Measurements from ENCODE around the gene GUCD1. TPM values are rescaled to one million over a fixed set of nuclear protein-coding genes. Genes with fewer than 3 reads are reported as not detected.
A peak's percentile ranks its signal among the peaks of the same experiment; 100 is the strongest.

Gene GUCD1
- total RNA-seq, 1 donor from 2014 or later = 171 TPM

GRCh38 chr22:24529898-24530297 is 25.0 kb downstream of the GUCD1 start:
- no peak for DNase-seq (ENCODE audit: low read depth in 2 of 2)

- DNase-seq (ENCODE audit: low read depth in 2 of 2) = no peak
These were observed 28.7 kb downstream of the GUCD1 start for GRCh38 chr22:24526191-24526590.

- peak; percentile 72 to 83 for DNase-seq (ENCODE audit: low read depth in 2 of 2)
These were observed 29.4 kb downstream of the GUCD1 start for GRCh38 chr22:24525416-24526037.

GRCh38 chr22:24523873-24524272 is 31.1 kb downstream of the GUCD1 start:
- DNase-seq (ENCODE audit: low read depth in 2 of 2) = peak in 1 of 2 donors; percentile 65

- peak; percentile 74 to 83 for DNase-seq (ENCODE audit: low read depth in 2 of 2)
These were observed 33.1 kb downstream of the GUCD1 start for GRCh38 chr22:24521791-24522245.

- DNase-seq (ENCODE audit: low read depth in 2 of 2) = no peak
These were observed 35.4 kb downstream of the GUCD1 start for GRCh38 chr22:24519496-24519895.

- no peak for DNase-seq (ENCODE audit: low read depth in 2 of 2)
These were observed 36.0 kb downstream of the GUCD1 start for GRCh38 chr22:24518771-24519485.

- no peak for DNase-seq (ENCODE audit: low read depth in 2 of 2)
These were observed 36.7 kb downstream of the GUCD1 start for GRCh38 chr22:24518228-24518627.

- no peak for DNase-seq (ENCODE audit: low read depth in 2 of 2)
These were observed 37.5 kb downstream of the GUCD1 start for GRCh38 chr22:24517446-24517845.

- peak; percentile 19 to 51 for DNase-seq (ENCODE audit: low read depth in 2 of 2)
These were observed 38.6 kb downstream of the GUCD1 start for GRCh38 chr22:24516301-24516737.

- DNase-seq (ENCODE audit: low read depth in 2 of 2) = no peak
These were observed 40.0 kb downstream of the GUCD1 start for GRCh38 chr22:24515027-24515338.

- no peak for DNase-seq (ENCODE audit: low read depth in 2 of 2)
These were observed 40.5 kb downstream of the GUCD1 start for GRCh38 chr22:24514241-24515026.

- DNase-seq (ENCODE audit: low read depth in 2 of 2) = no peak
These were observed 41.3 kb downstream of the GUCD1 start for GRCh38 chr22:24513378-24514240.

- DNase-seq (ENCODE audit: low read depth in 2 of 2) = no peak
These were observed 42.9 kb downstream of the GUCD1 start for GRCh38 chr22:24512043-24512442.

GRCh38 chr22:24510637-24511625 is 44.0 kb downstream of the GUCD1 start:
- DNase-seq (ENCODE audit: low read depth in 2 of 2) = peak; percentile 41 to 80

- DNase-seq (ENCODE audit: low read depth in 2 of 2) = no peak
These were observed 47.2 kb downstream of the GUCD1 start for GRCh38 chr22:24507716-24508115.

GRCh38 chr22:24506802-24507438 is 48.0 kb downstream of the GUCD1 start:
- DNase-seq (ENCODE audit: low read depth in 2 of 2) = peak in 1 of 2 donors; percentile 52

GRCh38 chr22:24504956-24505736 is 49.8 kb downstream of the GUCD1 start:
- no peak for DNase-seq (ENCODE audit: low read depth in 2 of 2)

- no peak for DNase-seq (ENCODE audit: low read depth in 2 of 2)
These were observed 50.4 kb downstream of the GUCD1 start for GRCh38 chr22:24504540-24504939.

Data from lung microvascular endothelial cell (primary cell).